ENCODE results near the gene HIGD1B.

HIGD1B gene

DNA sequence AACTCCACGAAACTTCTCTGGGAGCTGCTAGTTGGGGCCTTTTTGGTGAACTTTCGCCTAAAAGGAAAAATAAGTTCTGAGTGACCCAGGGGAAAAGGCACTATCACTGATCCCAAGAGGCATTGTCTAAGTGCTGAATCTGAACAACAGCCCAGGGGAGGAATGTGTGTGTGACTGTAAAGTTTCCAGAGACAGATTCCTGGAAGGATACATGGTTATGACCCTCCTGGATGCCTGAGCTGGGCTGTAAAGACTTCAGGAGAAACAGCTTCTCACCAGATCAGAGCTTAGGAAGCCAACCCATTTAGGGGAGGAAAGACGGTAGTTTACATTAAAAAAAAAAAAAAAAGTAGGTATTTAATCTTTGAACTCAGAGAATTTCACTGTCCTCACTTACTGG is 20.2 kb downstream of the HIGD1B start:
- Histone ChIP-seq H3K9me2 (replicated peaks; ENCODE audit: low read depth, low read length) (no peaks in the 10 kb centered on the region), H3F3A (ENCODE audit: low read depth) (no peaks in the 10 kb centered on the region; the same call in 1 of the 2 replicates), H2AFZ (ENCODE audit: low read length) (no peak overlapping the region), H3K4me1 (ENCODE audit: insufficient read depth, low read length, poor library complexity, severe bottlenecking) (no peaks in the 10 kb centered on the region), H3K9ac (ENCODE audit: low read depth, low read length, poor library complexity, severe bottlenecking) (no peak overlapping the region), H3K36me3 (ENCODE audit: insufficient read depth, low read length) (peaks cover 77% of the 10 kb centered on the region), H3K4me2 (ENCODE audit: low read depth, low read length, poor library complexity, severe bottlenecking) (no peak overlapping the region), H3K9me3 (ENCODE audit: insufficient read depth, low read depth, low read length) (no peaks in the 10 kb centered on the region), H3K4me3 (ENCODE audit: low read length, poor library complexity, severe bottlenecking) (no peak overlapping the region), H3K27me3 (ENCODE audit: insufficient read depth, low read length, poor library complexity, severe bottlenecking) (no peaks in the 10 kb centered on the region), H3K79me2 (ENCODE audit: insufficient read depth, low read length) (no peaks in the 10 kb centered on the region), H4K20me1 (ENCODE audit: insufficient read depth, low read length, poor library complexity, severe bottlenecking) (no peaks in the 10 kb centered on the region)
- no peak for TF ChIP-seq EZH2phosphoT487 (IDR thresholded peaks at IDR 0.05; ENCODE audit: borderline replicate concordance)
- TF ChIP-seq, protein P1, sequence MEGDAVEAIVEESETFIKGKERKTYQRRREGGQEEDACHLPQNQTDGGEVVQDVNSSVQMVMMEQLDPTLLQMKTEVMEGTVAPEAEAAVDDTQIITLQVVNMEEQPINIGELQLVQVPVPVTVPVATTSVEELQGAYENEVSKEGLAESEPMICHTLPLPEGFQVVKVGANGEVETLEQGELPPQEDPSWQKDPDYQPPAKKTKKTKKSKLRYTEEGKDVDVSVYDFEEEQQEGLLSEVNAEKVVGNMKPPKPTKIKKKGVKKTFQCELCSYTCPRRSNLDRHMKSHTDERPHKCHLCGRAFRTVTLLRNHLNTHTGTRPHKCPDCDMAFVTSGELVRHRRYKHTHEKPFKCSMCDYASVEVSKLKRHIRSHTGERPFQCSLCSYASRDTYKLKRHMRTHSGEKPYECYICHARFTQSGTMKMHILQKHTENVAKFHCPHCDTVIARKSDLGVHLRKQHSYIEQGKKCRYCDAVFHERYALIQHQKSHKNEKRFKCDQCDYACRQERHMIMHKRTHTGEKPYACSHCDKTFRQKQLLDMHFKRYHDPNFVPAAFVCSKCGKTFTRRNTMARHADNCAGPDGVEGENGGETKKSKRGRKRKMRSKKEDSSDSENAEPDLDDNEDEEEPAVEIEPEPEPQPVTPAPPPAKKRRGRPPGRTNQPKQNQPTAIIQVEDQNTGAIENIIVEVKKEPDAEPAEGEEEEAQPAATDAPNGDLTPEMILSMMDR (conservative IDR thresholded peaks at IDR 0.05; ENCODE audit: low read length): no peak

DNA sequence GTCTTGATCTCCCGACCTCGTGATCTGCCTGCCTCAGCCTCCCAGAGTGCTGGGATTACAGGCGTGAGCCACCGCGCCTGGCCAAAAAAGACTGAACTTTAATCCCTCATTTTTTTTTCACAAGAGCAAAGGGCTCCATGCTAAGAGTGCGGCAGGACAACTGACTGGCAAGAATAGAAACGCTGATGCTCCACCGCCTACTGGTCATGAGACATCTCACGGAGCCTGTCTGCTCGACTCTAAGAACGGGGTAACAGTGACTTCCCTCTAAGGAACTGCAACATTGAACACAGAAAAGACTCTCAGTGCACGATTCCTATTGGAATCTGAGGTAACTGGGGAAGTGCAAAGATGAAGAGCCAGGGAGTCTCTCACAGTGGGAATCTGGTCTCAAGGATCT is 23.9 kb downstream of the HIGD1B start:
- no peaks in the 10 kb centered on the region for H3K9me2 ChIP-seq (replicated peaks; ENCODE audit: low read depth, low read length)
- no peak overlapping the region for H3K4me2 ChIP-seq (ENCODE audit: low read depth, low read length, poor library complexity, severe bottlenecking)
- TF ChIP-seq EZH2phosphoT487 (IDR thresholded peaks at IDR 0.05; ENCODE audit: borderline replicate concordance): no peak
- TF ChIP-seq, protein P1 (conservative IDR thresholded peaks at IDR 0.05; ENCODE audit: low read length): no peak

DNA sequence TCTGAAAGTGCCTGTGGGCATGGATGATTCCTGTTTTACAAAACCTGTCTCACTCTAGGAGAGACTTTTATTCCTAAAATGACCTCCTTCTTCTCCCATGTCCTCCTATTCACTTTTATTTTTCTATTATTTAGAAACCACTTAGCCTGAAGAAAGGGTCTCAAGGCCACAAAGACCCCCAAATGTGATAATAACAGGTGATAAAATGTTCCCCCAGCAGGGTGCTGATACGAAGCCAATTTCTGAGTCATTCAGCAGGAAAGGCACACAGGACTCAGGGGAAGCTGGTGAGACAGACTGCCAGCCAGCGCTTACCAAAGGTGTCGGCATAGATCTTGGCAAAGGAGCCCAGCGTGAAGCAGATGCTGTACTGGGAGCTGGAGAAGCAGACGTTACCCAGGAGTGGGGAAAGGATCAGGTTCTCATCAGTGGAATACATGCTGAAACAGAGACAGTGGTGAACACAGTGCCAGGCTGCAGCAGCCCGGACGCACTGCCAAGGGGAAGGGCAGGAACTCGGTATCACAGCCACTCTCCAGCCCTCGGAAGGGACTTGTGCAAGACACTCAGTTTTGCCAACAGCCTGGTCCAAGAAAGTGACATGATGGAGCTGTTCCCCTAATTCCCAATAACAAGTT is 24.6 kb downstream of the HIGD1B start:
- no peak overlapping the region for H3K4me3 ChIP-seq (ENCODE audit: low read length, poor library complexity, severe bottlenecking)
- H3K9me3 ChIP-seq (ENCODE audit: insufficient read depth, low read depth, low read length): no peaks in the 10 kb centered on the region
- no peaks in the 10 kb centered on the region for H4K20me1 ChIP-seq (ENCODE audit: insufficient read depth, low read length, poor library complexity, severe bottlenecking)
- H3K4me1 ChIP-seq (ENCODE audit: insufficient read depth, low read length, poor library complexity, severe bottlenecking): no peaks in the 10 kb centered on the region
- no peak overlapping the region for H3K4me2 ChIP-seq (ENCODE audit: low read depth, low read length, poor library complexity, severe bottlenecking)
- no peaks in the 10 kb centered on the region for H3K79me2 ChIP-seq (ENCODE audit: insufficient read depth, low read length)
- H3K27me3 ChIP-seq (ENCODE audit: insufficient read depth, low read length, poor library complexity, severe bottlenecking): no peaks in the 10 kb centered on the region
- no peak overlapping the region for H3K9ac ChIP-seq (ENCODE audit: low read depth, low read length, poor library complexity, severe bottlenecking)
- TF ChIP-seq, protein P1 (conservative IDR thresholded peaks at IDR 0.05; ENCODE audit: low read length): no peak
- no peak for TF ChIP-seq EZH2phosphoT487 (IDR thresholded peaks at IDR 0.05; ENCODE audit: borderline replicate concordance)
- no peaks in the 10 kb centered on the region for H3K9me2 ChIP-seq (replicated peaks; ENCODE audit: low read depth, low read length)
- peaks cover 80% of the 10 kb centered on the region for H3K36me3 ChIP-seq (ENCODE audit: insufficient read depth, low read length)
- no peak overlapping the region for H2AFZ ChIP-seq (ENCODE audit: low read length)
- no peaks in the 10 kb centered on the region for H3F3A ChIP-seq (ENCODE audit: low read depth)

More for the DNA sequence above, 23.9 kb downstream of the HIGD1B start:
- peaks cover 82% of the 10 kb centered on the region for H3K36me3 ChIP-seq (ENCODE audit: insufficient read depth, low read length)
- H3K4me3 ChIP-seq (ENCODE audit: low read length, poor library complexity, severe bottlenecking): no peak overlapping the region
- H3K4me1 ChIP-seq (ENCODE audit: insufficient read depth, low read length, poor library complexity, severe bottlenecking): no peaks in the 10 kb centered on the region
- H2AFZ ChIP-seq (ENCODE audit: low read length): no peak overlapping the region
- H3K9ac ChIP-seq (ENCODE audit: low read depth, low read length, poor library complexity, severe bottlenecking): no peak overlapping the region
- H3K9me3 ChIP-seq (ENCODE audit: insufficient read depth, low read depth, low read length): no peaks in the 10 kb centered on the region
- H3K27me3 ChIP-seq (ENCODE audit: insufficient read depth, low read length, poor library complexity, severe bottlenecking): no peaks in the 10 kb centered on the region
- no peaks in the 10 kb centered on the region for H3K79me2 ChIP-seq (ENCODE audit: insufficient read depth, low read length)
- H4K20me1 ChIP-seq (ENCODE audit: insufficient read depth, low read length, poor library complexity, severe bottlenecking): no peaks in the 10 kb centered on the region
- no peaks in the 10 kb centered on the region for H3F3A ChIP-seq (ENCODE audit: low read depth)
